Measurements from ENCODE around the gene EDAR.

EDAR gene

DNA sequence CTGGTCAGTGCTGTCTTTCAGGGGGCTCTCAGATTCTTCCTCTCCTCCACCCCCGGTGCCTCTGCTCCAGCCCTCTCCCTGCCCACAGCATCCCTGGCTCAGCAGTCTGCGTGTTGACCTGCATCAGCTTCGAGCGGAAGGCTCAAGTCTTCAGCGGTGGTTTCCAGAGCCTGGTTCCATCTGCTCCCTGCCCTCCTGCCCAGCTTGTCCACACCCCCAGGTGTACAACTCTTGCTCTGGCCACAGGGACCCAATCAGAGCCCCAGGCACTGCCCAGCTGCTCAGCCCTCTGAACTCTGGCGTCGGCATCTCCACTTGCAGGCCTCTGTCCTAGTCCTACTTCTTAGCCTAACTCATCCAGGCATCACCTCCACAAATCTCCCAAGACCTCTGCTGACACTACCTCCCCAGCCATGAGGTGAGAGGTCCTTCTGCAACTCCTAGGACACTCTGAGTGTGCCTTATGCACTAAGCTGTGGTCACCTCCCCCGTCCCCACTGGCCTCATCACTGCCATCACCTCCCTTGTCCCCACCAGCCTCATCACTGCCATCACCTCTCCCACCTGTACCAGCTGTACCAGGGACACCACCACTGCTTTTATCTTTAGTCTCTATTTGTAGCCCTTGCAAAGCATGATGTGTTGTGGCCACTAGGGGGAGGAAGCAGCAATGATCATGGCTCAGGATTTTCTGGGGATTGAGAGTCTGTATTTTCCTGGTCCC is 60.9 kb downstream of the EDAR start:
- TF ChIP-seq POLR2AphosphoS5 (IDR thresholded peaks at IDR 0.05; ENCODE audit: low read depth), result no peak
- TF ChIP-seq SPI1 (IDR thresholded peaks at IDR 0.05; ENCODE audit: borderline replicate concordance, low read depth), result no peak
- TF ChIP-seq, protein P1, sequence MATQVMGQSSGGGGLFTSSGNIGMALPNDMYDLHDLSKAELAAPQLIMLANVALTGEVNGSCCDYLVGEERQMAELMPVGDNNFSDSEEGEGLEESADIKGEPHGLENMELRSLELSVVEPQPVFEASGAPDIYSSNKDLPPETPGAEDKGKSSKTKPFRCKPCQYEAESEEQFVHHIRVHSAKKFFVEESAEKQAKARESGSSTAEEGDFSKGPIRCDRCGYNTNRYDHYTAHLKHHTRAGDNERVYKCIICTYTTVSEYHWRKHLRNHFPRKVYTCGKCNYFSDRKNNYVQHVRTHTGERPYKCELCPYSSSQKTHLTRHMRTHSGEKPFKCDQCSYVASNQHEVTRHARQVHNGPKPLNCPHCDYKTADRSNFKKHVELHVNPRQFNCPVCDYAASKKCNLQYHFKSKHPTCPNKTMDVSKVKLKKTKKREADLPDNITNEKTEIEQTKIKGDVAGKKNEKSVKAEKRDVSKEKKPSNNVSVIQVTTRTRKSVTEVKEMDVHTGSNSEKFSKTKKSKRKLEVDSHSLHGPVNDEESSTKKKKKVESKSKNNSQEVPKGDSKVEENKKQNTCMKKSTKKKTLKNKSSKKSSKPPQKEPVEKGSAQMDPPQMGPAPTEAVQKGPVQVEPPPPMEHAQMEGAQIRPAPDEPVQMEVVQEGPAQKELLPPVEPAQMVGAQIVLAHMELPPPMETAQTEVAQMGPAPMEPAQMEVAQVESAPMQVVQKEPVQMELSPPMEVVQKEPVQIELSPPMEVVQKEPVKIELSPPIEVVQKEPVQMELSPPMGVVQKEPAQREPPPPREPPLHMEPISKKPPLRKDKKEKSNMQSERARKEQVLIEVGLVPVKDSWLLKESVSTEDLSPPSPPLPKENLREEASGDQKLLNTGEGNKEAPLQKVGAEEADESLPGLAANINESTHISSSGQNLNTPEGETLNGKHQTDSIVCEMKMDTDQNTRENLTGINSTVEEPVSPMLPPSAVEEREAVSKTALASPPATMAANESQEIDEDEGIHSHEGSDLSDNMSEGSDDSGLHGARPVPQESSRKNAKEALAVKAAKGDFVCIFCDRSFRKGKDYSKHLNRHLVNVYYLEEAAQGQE (IDR thresholded peaks at IDR 0.05; ENCODE audit: insufficient replicate concordance, low read depth), result no peak
- no peak for TF ChIP-seq GABPA (IDR thresholded peaks at IDR 0.05; ENCODE audit: low read depth)
- TF ChIP-seq, protein P2, sequence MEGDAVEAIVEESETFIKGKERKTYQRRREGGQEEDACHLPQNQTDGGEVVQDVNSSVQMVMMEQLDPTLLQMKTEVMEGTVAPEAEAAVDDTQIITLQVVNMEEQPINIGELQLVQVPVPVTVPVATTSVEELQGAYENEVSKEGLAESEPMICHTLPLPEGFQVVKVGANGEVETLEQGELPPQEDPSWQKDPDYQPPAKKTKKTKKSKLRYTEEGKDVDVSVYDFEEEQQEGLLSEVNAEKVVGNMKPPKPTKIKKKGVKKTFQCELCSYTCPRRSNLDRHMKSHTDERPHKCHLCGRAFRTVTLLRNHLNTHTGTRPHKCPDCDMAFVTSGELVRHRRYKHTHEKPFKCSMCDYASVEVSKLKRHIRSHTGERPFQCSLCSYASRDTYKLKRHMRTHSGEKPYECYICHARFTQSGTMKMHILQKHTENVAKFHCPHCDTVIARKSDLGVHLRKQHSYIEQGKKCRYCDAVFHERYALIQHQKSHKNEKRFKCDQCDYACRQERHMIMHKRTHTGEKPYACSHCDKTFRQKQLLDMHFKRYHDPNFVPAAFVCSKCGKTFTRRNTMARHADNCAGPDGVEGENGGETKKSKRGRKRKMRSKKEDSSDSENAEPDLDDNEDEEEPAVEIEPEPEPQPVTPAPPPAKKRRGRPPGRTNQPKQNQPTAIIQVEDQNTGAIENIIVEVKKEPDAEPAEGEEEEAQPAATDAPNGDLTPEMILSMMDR (IDR thresholded peaks at IDR 0.05; ENCODE audit: insufficient read depth, low read length), result peak; percentile 61
- no peak overlapping the region for H3K27ac ChIP-seq (replicated peaks)
- no peak overlapping the region for H3K4me3 ChIP-seq (replicated peaks; ENCODE audit: insufficient read depth, low read length)
- no peaks in the 10 kb centered on the region for H3K27me3 ChIP-seq (ENCODE audit: insufficient read depth, poor library complexity, severe bottlenecking)
- peak in 1 of 2 experiments; percentile 33 for DNase-seq (ENCODE audit: low read depth in 1 of 2, low spot score in 1 of 2)

DNA sequence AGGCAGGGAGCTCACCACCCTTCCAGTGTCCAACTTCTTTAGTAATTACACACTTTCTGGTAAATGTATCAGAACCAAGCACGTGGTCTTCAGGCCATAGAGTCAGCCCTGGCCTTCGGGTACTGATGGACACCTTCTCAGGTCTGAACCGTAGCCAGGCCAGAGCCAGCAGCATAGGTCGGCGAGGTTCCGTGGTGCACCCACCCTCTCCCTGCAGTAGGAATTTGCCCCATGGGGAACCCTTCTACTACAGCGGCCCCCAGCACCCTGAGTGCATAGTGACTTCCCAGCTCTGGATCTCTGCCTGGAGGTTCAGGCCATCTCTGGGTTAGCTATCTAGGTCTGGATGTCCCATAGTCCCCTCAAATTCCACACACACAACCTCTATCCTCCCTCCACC is 61.6 kb downstream of the EDAR start:
- no peak overlapping the region for H3K4me3 ChIP-seq (replicated peaks; ENCODE audit: insufficient read depth, low read length)
- DNase-seq (ENCODE audit: low read depth in 1 of 2, low spot score in 1 of 2), result no peak
- TF ChIP-seq GABPA (IDR thresholded peaks at IDR 0.05; ENCODE audit: low read depth), result no peak
- TF ChIP-seq, protein P1 (IDR thresholded peaks at IDR 0.05; ENCODE audit: insufficient replicate concordance, low read depth), result no peak
- TF ChIP-seq, protein P2 (IDR thresholded peaks at IDR 0.05; ENCODE audit: insufficient read depth, low read length), result no peak
- TF ChIP-seq SPI1 (IDR thresholded peaks at IDR 0.05; ENCODE audit: borderline replicate concordance, low read depth), result no peak
- TF ChIP-seq POLR2AphosphoS5 (IDR thresholded peaks at IDR 0.05; ENCODE audit: low read depth), result no peak
- no peak overlapping the region for H3K27ac ChIP-seq (replicated peaks)
- H3K27me3 ChIP-seq (ENCODE audit: insufficient read depth, poor library complexity, severe bottlenecking), result no peaks in the 10 kb centered on the region

DNA sequence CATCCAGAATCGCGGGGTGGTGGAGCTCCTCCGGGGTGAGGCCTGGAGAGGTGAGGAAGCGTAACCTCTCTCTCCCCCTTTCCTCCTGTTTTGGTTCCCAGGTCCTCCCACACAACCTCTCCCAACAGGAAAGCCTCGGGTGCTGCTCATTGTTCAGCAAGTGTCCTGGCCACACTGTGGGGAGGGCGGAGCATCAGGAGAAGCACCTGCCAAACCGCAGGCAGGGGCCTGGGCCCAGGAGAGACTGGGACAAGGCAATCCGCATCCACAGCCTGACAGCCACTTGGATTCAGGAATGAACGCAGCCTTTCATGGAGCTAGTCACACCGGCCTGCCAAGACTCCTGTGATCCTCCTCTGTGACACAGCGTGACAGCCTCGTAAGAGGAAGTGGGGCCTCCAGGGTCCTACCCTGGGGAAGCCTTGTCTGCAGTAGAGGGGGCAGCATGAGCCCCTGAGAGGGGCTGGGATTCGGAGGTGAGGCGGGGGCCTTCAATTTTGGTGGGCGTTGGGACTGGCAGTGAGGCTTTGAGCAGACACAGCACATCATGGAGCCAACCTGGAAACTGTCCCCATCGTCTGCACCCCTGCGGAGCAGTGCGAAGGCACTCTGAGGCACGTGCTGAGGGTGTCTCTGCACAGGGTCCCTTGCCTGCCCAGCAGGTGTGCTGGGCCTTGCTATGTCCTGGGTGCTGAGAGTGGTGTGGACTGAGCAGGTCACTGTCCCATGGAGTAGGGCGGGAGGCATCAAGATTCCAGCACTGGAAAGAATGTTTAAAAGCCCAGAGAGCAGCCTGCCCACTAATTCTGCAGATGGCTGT is 62.2 kb downstream of the EDAR start:
- DNase-seq (ENCODE audit: low read depth in 1 of 2, low spot score in 1 of 2), result no peak
- TF ChIP-seq POLR2AphosphoS5 (IDR thresholded peaks at IDR 0.05; ENCODE audit: low read depth), result no peak
- Histone ChIP-seq H3K4me3 (replicated peaks; ENCODE audit: insufficient read depth, low read length) (no peak overlapping the region), H3K27me3 (ENCODE audit: insufficient read depth, poor library complexity, severe bottlenecking) (no peaks in the 10 kb centered on the region), H3K27ac (replicated peaks) (no peak overlapping the region)

DNA sequence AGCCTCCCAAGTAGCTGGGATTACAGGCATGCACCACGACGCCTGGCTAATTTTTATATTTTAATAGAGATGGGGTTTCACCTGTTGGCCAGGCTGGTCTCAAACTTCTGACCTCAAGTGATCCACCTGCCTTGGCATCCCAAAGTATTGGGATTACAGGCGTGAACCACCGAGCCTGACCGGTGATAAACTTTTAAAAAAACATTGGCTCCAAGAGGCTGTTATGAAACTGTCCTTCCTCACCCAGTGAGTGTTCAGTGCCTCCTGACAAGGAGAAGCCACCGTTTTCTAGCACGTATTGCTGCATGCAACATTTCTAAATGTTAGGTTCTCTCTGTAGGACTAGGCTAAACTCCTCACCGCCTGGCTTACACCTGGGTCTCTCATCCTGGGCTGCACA is 63.3 kb downstream of the EDAR start:
- Histone ChIP-seq H3K27ac (replicated peaks) (no peak overlapping the region), H3K4me3 (replicated peaks; ENCODE audit: insufficient read depth, low read length) (no peak overlapping the region), H3K27me3 (ENCODE audit: insufficient read depth, poor library complexity, severe bottlenecking) (no peaks in the 10 kb centered on the region)
- DNase-seq (ENCODE audit: low read depth in 1 of 2, low spot score in 1 of 2), result no peak
- TF ChIP-seq GABPA (IDR thresholded peaks at IDR 0.05; ENCODE audit: low read depth), result no peak
- TF ChIP-seq, protein P2 (IDR thresholded peaks at IDR 0.05; ENCODE audit: insufficient read depth, low read length), result no peak
- TF ChIP-seq POLR2AphosphoS5 (IDR thresholded peaks at IDR 0.05; ENCODE audit: low read depth), result no peak
- TF ChIP-seq, protein P1 (IDR thresholded peaks at IDR 0.05; ENCODE audit: insufficient replicate concordance, low read depth), result no peak
- TF ChIP-seq SPI1 (IDR thresholded peaks at IDR 0.05; ENCODE audit: borderline replicate concordance, low read depth), result no peak
